GM19438 (cell line): ENCODE results near the gene ESR2.
"Not testable (repeated sequence)": the region's sequence is repeated elsewhere in the genome, so short reads cannot be mapped to it uniquely, and the experiment has no call there.

Source experiments
- ATAC-seq: cut with Tn5 transposase; IDR thresholded peaks from one replicate; pipeline ENCODE4 v1.9.1; 2021; ENCODE audit warnings: low read depth; ENCODE audit not compliant: unreplicated experiment

The ESR2 gene

GRCh38 chr14:64293976-64294671 lies at the start of gene ESR2:
ESR2 (minus strand) TSS chr14:64294371; CDS start chr14:64282985, 11,386 bp downstream.
- peak; percentile 43 for ATAC-seq

- ATAC-seq, result no peak
Measured at GRCh38 chr14:64340560-64341196, 46.5 kb upstream of the ESR2 start.

- peak; percentile 85 for ATAC-seq
Measured at GRCh38 chr14:64338616-64339316, 44.6 kb upstream of the ESR2 start.

- ATAC-seq, result peak; percentile 58
Measured at GRCh38 chr14:64337888-64338615, 43.9 kb upstream of the ESR2 start.

GRCh38 chr14:64329149-64329548 lies 35.0 kb upstream of the ESR2 start:
- ATAC-seq, result no peak

- no peak for ATAC-seq
Measured at GRCh38 chr14:64326502-64326901, 32.3 kb upstream of the ESR2 start.

- no peak for ATAC-seq
Measured at GRCh38 chr14:64324895-64325294, 30.7 kb upstream of the ESR2 start.

- ATAC-seq, result no peak
Measured at GRCh38 chr14:64324461-64324860, 30.3 kb upstream of the ESR2 start.

GRCh38 chr14:64320362-64320761 lies 26.2 kb upstream of the ESR2 start:
- ATAC-seq, result not testable (repeated sequence)

GRCh38 chr14:64318695-64319094 lies 24.5 kb upstream of the ESR2 start:
- not testable (repeated sequence) for ATAC-seq

- ATAC-seq, result no peak
Measured at GRCh38 chr14:64303471-64303917, 9.3 kb upstream of the ESR2 start.

GRCh38 chr14:64298773-64299172 lies 4.6 kb upstream of the ESR2 start:
- ATAC-seq, result no peak

GRCh38 chr14:64296561-64296960 lies 2.4 kb upstream of the ESR2 start:
- no peak for ATAC-seq

- peak; percentile 77 for ATAC-seq
Measured at GRCh38 chr14:64294672-64295413, 672 bp upstream of the ESR2 start.

- ATAC-seq, result no peak
Measured at GRCh38 chr14:64292197-64292596, 2.0 kb downstream of the ESR2 start.

GRCh38 chr14:64289571-64289970 lies 4.6 kb downstream of the ESR2 start:
- ATAC-seq, result no peak

- ATAC-seq, result no peak
Measured at GRCh38 chr14:64281805-64282204, 12.4 kb downstream of the ESR2 start.

GRCh38 chr14:64279704-64280668 lies 14.2 kb downstream of the ESR2 start:
- no peak for ATAC-seq

GRCh38 chr14:64278458-64278857 lies 15.7 kb downstream of the ESR2 start:
- no peak for ATAC-seq
